PC-3 (cell line): ENCODE measurements around the gene LHX1.

Experiments
- CTCF ChIP-seq: fragments of 300-600 bp; sonication (generic); conservative IDR thresholded peaks from 2 replicates; pipeline ENCODE4 v1.5.1; 2017; ENCODE audit warnings: antibody characterized with exemption, low read depth, mild to moderate bottlenecking, low read length
- EZH2 ChIP-seq: fragments of 300-600 bp; sonication (generic); IDR thresholded peaks from one replicate; pipeline ENCODE4 v1.6.1; 2017; ENCODE audit warnings: antibody characterized with exemption, mild to moderate bottlenecking, low read length; ENCODE audit not compliant: unreplicated experiment

GRCh38 chr17:36935671-36936454 is 1.4 kb upstream of the LHX1 start:
- TF ChIP-seq CTCF, result no peak
- TF ChIP-seq EZH2, result no peak
